Caco-2 (cell line): ENCODE measurements around the gene TMEM53. TPM values are rescaled to one million over a fixed set of nuclear protein-coding genes. Genes with fewer than 3 reads are reported as not detected.

ENCODE experiments used
- BruUV-seq: library from RNA; stranded (reverse); fragments of 400-500 nt; replicated peaks from 2 replicates; lab custom pipeline; 2021; lab: Mats Ljungman, UMichigan
- CTCF ChIA-PET: fragments of 300-600 bp; sonication (Branson Sonifier 250); formaldehyde crosslinking; loops from one replicate; lab custom pipeline; 2022; ENCODE audit warnings: antibody characterized with exemption; lab: Charles Lee
- POLR2A ChIA-PET: fragments of 300-600 bp; sonication (Branson Sonifier 250); formaldehyde crosslinking; loops from one replicate; lab custom pipeline; 2022; ENCODE audit warnings: antibody characterized with exemption; lab: Charles Lee
- DNase-seq, 2 experiments: peaks; one replicate each; pipeline versions ENCODE4 v3.0.0 to v3.0.0-alpha.2; 2020 to 2022
- H3K27me3 ChIP-seq: replicated peaks from 2 replicates; pipeline ENCODE4 v1.6.0; 2011; ENCODE audit warnings: low read length; ENCODE audit not compliant: control insufficient read depth, insufficient read depth
- H3K36me3 ChIP-seq: 2 replicates; pipeline ENCODE4 v1.5.1; 2011; ENCODE audit warnings: low read length; ENCODE audit not compliant: control insufficient read depth, insufficient read depth
- H3K4me1 ChIP-seq: fragments of 250-450 bp; sonication (Bioruptor Pico); 2 replicates; pipeline ENCODE4 v1.5.1; 2020; ENCODE audit warnings: mild to moderate bottlenecking
- H3K4me3 ChIP-seq: 2 replicates; pipeline ENCODE4 v1.5.1; 2011; ENCODE audit warnings: low read depth, mild to moderate bottlenecking, control low read depth, low read length
- H3K9me3 ChIP-seq: fragments of 250-450 bp; sonication (Bioruptor Pico); 2 replicates; pipeline ENCODE4 v1.5.1; 2020; ENCODE audit warnings: mild to moderate bottlenecking, moderate library complexity
- H3K27ac Mint-ChIP-seq: one replicate; pipeline ENCODE4 v1.8.0; 2022; ENCODE audit warnings: mixed read lengths; ENCODE audit not compliant: unreplicated experiment
- H3K27me3 Mint-ChIP-seq: one replicate; pipeline ENCODE4 v1.8.0; 2022; ENCODE audit warnings: mixed read lengths; ENCODE audit not compliant: insufficient read depth, unreplicated experiment
- H3K36me3 Mint-ChIP-seq: one replicate; pipeline ENCODE4 v1.8.0; 2022; ENCODE audit warnings: mild to moderate bottlenecking, mixed read lengths; ENCODE audit not compliant: insufficient read depth, unreplicated experiment
- H3K4me1 Mint-ChIP-seq: one replicate; pipeline ENCODE4 v1.8.0; 2022; ENCODE audit warnings: low read depth, mixed read lengths; ENCODE audit not compliant: unreplicated experiment
- H3K4me3 Mint-ChIP-seq: one replicate; pipeline ENCODE4 v1.8.0; 2022; ENCODE audit warnings: mild to moderate bottlenecking, moderate library complexity, mixed read lengths; ENCODE audit not compliant: unreplicated experiment
- H3K9me3 Mint-ChIP-seq: one replicate; pipeline ENCODE4 v1.8.0; 2022; ENCODE audit warnings: mixed read lengths; ENCODE audit not compliant: unreplicated experiment
- intact Hi-C: fragments of 100-400 bp; cut with micrococcal nuclease; formaldehyde crosslinking; loops from one replicate; pipeline ENCODE4 v1.10.0; 2022; ENCODE audit not compliant: unreplicated experiment
- total RNA-seq: library from RNA; stranded (reverse); gene quantifications from 2 replicates; pipeline ENCODE4 v1.2.3, GENCODE V29; 2022
- TF ChIP-seq, protein P1 (sequence below), 2 experiments: fragments of 200-600 bp in 1 of 2; IDR thresholded peaks; 1 replicate in 1 of 2; 2 replicates in 1 of 2; pipeline versions ENCODE4 v1.5.1 to v1.8.0; 2011 to 2022; ENCODE audit warnings: antibody characterized with exemption in 1 of 2, control low read depth in 1 of 2, inconsistent platforms in 1 of 2, low read depth in 1 of 2, low read length in 1 of 2, mild to moderate bottlenecking in 1 of 2, moderate library complexity in 1 of 2; ENCODE audit not compliant: insufficient read depth in 1 of 2, severe bottlenecking in 1 of 2, unreplicated experiment in 1 of 2

Gene TMEM53
- total RNA-seq, 1 experiment from 2014 or later, result 4.4 TPM

- no peak for DNase-seq
- BruUV-seq, result no TSS peak
- H3K36me3 ChIP-seq, result no peaks in the 10 kb centered on the region
- CTCF ChIA-PET, result no interaction called here
- Mint-ChIP-seq H3K4me1 (no peaks in the 10 kb centered on the region), H3K27me3 (no peaks in the 10 kb centered on the region), H3K27ac (no peak overlapping the region), H3K4me3 (no peak overlapping the region), H3K36me3 (no peaks in the 10 kb centered on the region), H3K9me3 (no peaks in the 10 kb centered on the region)
- no peak overlapping the region for H3K4me3 ChIP-seq
- intact Hi-C loops, result no loop called here
- no peaks in the 10 kb centered on the region for H3K9me3 ChIP-seq
- peaks cover 2% of the 10 kb centered on the region; the same call in 1 of the 2 replicates for H3K4me1 ChIP-seq
- POLR2A ChIA-PET, result no interaction called here
- TF ChIP-seq, protein P1, sequence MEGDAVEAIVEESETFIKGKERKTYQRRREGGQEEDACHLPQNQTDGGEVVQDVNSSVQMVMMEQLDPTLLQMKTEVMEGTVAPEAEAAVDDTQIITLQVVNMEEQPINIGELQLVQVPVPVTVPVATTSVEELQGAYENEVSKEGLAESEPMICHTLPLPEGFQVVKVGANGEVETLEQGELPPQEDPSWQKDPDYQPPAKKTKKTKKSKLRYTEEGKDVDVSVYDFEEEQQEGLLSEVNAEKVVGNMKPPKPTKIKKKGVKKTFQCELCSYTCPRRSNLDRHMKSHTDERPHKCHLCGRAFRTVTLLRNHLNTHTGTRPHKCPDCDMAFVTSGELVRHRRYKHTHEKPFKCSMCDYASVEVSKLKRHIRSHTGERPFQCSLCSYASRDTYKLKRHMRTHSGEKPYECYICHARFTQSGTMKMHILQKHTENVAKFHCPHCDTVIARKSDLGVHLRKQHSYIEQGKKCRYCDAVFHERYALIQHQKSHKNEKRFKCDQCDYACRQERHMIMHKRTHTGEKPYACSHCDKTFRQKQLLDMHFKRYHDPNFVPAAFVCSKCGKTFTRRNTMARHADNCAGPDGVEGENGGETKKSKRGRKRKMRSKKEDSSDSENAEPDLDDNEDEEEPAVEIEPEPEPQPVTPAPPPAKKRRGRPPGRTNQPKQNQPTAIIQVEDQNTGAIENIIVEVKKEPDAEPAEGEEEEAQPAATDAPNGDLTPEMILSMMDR (IDR thresholded peaks at IDR 0.05; ENCODE audit: insufficient read depth in 1 of 2, low read depth in 1 of 2, low read length in 1 of 2, severe bottlenecking in 1 of 2, unreplicated experiment in 1 of 2), result no peak
- no peaks in the 10 kb centered on the region for H3K27me3 ChIP-seq
These were observed 7.9 kb upstream of the TMEM53 start for GRCh38 chr1:44681905-44682882.

- TF ChIP-seq, protein P1 (IDR thresholded peaks at IDR 0.05; ENCODE audit: insufficient read depth in 1 of 2, low read depth in 1 of 2, low read length in 1 of 2, severe bottlenecking in 1 of 2, unreplicated experiment in 1 of 2), result no peak
- Histone ChIP-seq H3K4me1 (peaks cover 3% of the 10 kb centered on the region; the same call in 1 of the 2 replicates), H3K27me3 (no peaks in the 10 kb centered on the region), H3K9me3 (no peaks in the 10 kb centered on the region), H3K36me3 (no peaks in the 10 kb centered on the region), H3K4me3 (no peak overlapping the region)
- H3K27ac Mint-ChIP-seq, result no peak overlapping the region
- BruUV-seq, result no TSS peak
- ChIA-PET CTCF (no interaction called here), POLR2A (no interaction called here)
- no peaks in the 10 kb centered on the region for H3K4me1 Mint-ChIP-seq
- no peak for DNase-seq
- H3K9me3 Mint-ChIP-seq, result no peaks in the 10 kb centered on the region
- no peak overlapping the region for H3K4me3 Mint-ChIP-seq
- intact Hi-C loops, result no loop called here
- H3K36me3 Mint-ChIP-seq, result peaks cover 4% of the 10 kb centered on the region
- H3K27me3 Mint-ChIP-seq, result no peaks in the 10 kb centered on the region
These were observed 5.2 kb upstream of the TMEM53 start for GRCh38 chr1:44679468-44679867.

- TF ChIP-seq, protein P1 (IDR thresholded peaks at IDR 0.05; ENCODE audit: insufficient read depth in 1 of 2, low read depth in 1 of 2, low read length in 1 of 2, severe bottlenecking in 1 of 2, unreplicated experiment in 1 of 2), result no peak
- no peaks in the 10 kb centered on the region for H3K9me3 Mint-ChIP-seq
- intact Hi-C loops, result no loop called here
- H3K36me3 Mint-ChIP-seq, result peaks cover 8% of the 10 kb centered on the region
- no peaks in the 10 kb centered on the region for H3K27me3 Mint-ChIP-seq
- BruUV-seq, result no TSS peak
- ChIA-PET CTCF (no interaction called here), POLR2A (no interaction called here)
- no peak overlapping the region for H3K4me3 ChIP-seq
- no peaks in the 10 kb centered on the region for H3K9me3 ChIP-seq
- DNase-seq, result no peak
- H3K36me3 ChIP-seq, result no peaks in the 10 kb centered on the region
- no peaks in the 10 kb centered on the region for H3K4me1 Mint-ChIP-seq
- H3K27me3 ChIP-seq, result no peaks in the 10 kb centered on the region
- no peak overlapping the region for H3K4me3 Mint-ChIP-seq
- H3K27ac Mint-ChIP-seq, result no peak overlapping the region
- peaks cover 3% of the 10 kb centered on the region; the same call in 1 of the 2 replicates for H3K4me1 ChIP-seq
These were observed 4.3 kb upstream of the TMEM53 start for GRCh38 chr1:44678626-44679025.
